ENCODE results near the gene ASPSCR1.

Gene ASPSCR1

DNA sequence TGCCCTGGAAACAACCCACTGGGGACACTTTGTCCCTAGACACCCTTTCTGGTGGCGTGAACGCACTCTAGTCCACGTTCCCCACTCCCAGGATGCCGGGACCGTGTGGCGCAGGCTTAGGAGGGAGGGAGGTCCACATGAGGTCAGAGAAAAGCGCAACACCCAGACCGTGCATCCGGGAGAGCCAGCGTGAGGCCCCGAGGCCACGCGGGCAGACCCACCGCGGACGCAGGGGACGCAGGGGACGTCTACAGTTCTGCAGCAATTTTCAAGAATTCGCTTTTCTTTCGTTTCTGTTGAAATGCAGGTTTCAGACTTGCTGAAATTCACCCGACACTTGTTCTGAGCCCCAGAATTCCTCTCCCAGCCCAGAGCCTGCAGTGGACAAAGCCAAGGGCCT is 69.5 kb downstream of the ASPSCR1 start:
- no peak overlapping the region for H3K4me3 ChIP-seq (ENCODE audit: low read length in 2 of 2)
- no peak overlapping the region for H3K27ac ChIP-seq (ENCODE audit: low read depth in 2 of 2, low read length in 2 of 2)
- H3K9ac ChIP-seq (ENCODE audit: low read depth in 1 of 2, low read length in 2 of 2) = no peak overlapping the region
- H3K36me3 ChIP-seq (ENCODE audit: control insufficient read depth in 2 of 2, insufficient read depth in 2 of 2, low read length in 2 of 2) = peaks cover 3 to 8% of the 10 kb centered on the region in 2 donors
- no peaks in the 10 kb centered on the region for H3K9me3 ChIP-seq (ENCODE audit: control insufficient read depth in 2 of 2, low read length in 2 of 2)
- no peaks in the 10 kb centered on the region for H3K27me3 ChIP-seq (ENCODE audit: control insufficient read depth in 2 of 2, insufficient read depth in 2 of 2, low read length in 2 of 2)
- H3K4me1 ChIP-seq (ENCODE audit: control insufficient read depth in 2 of 2, insufficient read depth in 2 of 2, low read length in 2 of 2) = peaks cover 4 to 6% of the 10 kb centered on the region in 2 donors

DNA sequence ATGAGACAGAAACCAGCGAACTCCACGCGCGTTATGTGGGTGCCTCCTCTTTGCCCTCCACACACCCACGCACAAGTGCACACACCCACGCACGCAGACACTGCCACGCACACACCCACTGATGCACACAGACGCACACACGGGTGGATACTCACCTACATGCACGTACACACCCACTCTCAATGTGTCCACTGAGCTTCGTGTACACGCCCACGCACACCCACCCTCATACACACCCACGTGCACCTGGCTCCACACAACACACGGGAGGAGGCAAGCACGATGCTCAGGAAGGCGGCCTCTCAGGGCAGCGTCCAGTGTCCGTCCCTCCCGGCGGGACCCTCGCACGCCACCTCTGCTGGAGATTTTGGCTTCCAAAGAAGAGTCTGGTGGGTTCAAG is 70.0 kb downstream of the ASPSCR1 start:
- Histone ChIP-seq H3K9ac (ENCODE audit: low read depth in 1 of 2, low read length in 2 of 2) (no peak overlapping the region), H3K9me3 (ENCODE audit: control insufficient read depth in 2 of 2, low read length in 2 of 2) (no peaks in the 10 kb centered on the region), H3K27me3 (ENCODE audit: control insufficient read depth in 2 of 2, insufficient read depth in 2 of 2, low read length in 2 of 2) (no peaks in the 10 kb centered on the region), H3K4me1 (ENCODE audit: control insufficient read depth in 2 of 2, insufficient read depth in 2 of 2, low read length in 2 of 2) (peaks cover 5 to 8% of the 10 kb centered on the region in 2 donors), H3K27ac (ENCODE audit: low read depth in 2 of 2, low read length in 2 of 2) (no peak overlapping the region), H3K36me3 (ENCODE audit: control insufficient read depth in 2 of 2, insufficient read depth in 2 of 2, low read length in 2 of 2) (peaks cover 3 to 8% of the 10 kb centered on the region in 2 donors), H3K4me3 (ENCODE audit: low read length in 2 of 2) (no peak overlapping the region)

DNA sequence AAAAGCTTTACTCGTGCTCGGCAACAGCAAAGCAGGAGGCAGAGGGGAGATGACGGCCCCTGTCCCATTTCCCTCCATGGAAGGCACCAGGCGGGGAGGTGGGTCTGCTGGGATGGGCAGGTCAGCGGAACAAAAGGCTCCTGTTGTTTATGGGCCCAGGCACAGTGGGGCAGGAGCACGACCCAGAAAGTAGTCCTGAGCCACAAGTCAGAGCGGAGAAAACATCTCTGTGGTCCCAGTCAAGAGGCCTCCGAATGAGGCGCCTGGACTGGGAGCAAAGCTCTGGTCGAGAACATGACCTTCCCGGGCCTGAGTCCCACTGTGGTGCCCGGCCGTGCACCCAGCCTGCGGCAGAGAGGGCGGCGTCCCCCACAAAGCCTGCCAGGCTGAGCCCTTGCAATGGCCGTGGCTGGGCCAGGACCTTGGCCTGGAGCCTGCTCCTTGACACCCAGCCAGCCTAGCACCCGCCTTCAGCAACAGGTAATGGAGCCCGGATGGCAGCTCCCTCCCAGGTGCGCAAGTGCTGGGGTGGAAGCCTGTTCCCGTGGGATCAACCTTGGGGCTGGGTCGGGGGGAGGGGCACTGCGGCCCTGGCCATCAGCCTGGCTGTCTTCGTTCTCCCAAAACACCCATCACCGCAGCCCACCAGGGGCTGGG is 70.6 kb downstream of the ASPSCR1 start:
- H3K36me3 ChIP-seq (ENCODE audit: control insufficient read depth in 2 of 2, insufficient read depth in 2 of 2, low read length in 2 of 2) = peaks cover 3 to 8% of the 10 kb centered on the region in 2 donors
- no peak overlapping the region for H3K4me3 ChIP-seq (ENCODE audit: low read length in 2 of 2)
- no peaks in the 10 kb centered on the region for H3K27me3 ChIP-seq (ENCODE audit: control insufficient read depth in 2 of 2, insufficient read depth in 2 of 2, low read length in 2 of 2)
- H3K9ac ChIP-seq (ENCODE audit: low read depth in 1 of 2, low read length in 2 of 2) = no peak overlapping the region
- H3K27ac ChIP-seq (ENCODE audit: low read depth in 2 of 2, low read length in 2 of 2) = no peak overlapping the region
- peaks cover 12 to 15% of the 10 kb centered on the region in 2 donors for H3K4me1 ChIP-seq (ENCODE audit: control insufficient read depth in 2 of 2, insufficient read depth in 2 of 2, low read length in 2 of 2)
- H3K9me3 ChIP-seq (ENCODE audit: control insufficient read depth in 2 of 2, low read length in 2 of 2) = no peaks in the 10 kb centered on the region

DNA sequence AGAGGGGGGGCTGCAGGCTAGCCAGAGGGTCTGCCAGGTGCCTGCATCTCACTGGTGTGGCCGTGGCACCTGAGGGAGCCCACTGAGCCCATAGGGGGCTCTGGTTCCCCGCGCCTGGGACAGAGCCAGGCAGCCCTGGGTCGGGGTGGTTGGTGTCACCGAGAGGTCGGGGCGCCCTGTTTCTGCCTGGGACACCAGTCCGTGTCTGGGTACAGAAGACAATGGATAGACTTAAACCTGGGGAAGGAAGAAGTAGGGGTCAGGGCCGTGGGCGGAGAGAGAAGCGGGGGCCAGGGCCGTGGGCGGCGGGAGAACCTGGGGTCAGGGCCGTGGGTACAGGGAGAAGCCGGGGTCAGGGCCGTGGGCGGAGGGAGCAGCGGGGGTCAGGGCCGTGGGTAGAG is 71.1 kb downstream of the ASPSCR1 start:
- Histone ChIP-seq H3K4me3 (ENCODE audit: low read length in 2 of 2) (no peak overlapping the region), H3K27ac (ENCODE audit: low read depth in 2 of 2, low read length in 2 of 2) (no peak overlapping the region), H3K9ac (ENCODE audit: low read depth in 1 of 2, low read length in 2 of 2) (no peak overlapping the region), H3K4me1 (ENCODE audit: control insufficient read depth in 2 of 2, insufficient read depth in 2 of 2, low read length in 2 of 2) (peaks cover 14 to 20% of the 10 kb centered on the region in 2 donors), H3K27me3 (ENCODE audit: control insufficient read depth in 2 of 2, insufficient read depth in 2 of 2, low read length in 2 of 2) (no peaks in the 10 kb centered on the region), H3K36me3 (ENCODE audit: control insufficient read depth in 2 of 2, insufficient read depth in 2 of 2, low read length in 2 of 2) (peaks cover 3 to 8% of the 10 kb centered on the region in 2 donors), H3K9me3 (ENCODE audit: control insufficient read depth in 2 of 2, low read length in 2 of 2) (no peaks in the 10 kb centered on the region)

DNA sequence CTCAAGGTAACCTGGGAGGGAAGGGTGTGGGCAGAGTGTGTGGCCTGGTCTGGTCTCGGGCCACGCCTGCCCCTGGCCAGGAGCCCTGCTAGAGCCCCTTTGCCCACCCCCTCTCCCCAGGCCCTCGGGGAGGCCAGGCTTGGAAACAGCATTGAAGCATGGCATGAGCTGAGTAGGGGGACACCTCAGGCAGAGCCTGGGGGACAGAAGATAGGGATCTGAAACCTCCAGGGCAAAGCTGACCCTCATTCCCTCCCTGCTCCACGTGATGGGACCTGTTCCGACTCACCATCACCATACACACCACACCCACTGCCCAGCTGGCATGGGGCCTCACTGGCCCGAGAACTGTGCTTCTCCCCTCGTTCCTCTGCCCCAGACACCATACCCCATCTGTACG is 71.7 kb downstream of the ASPSCR1 start:
- H3K9me3 ChIP-seq (ENCODE audit: control insufficient read depth in 2 of 2, low read length in 2 of 2) = no peaks in the 10 kb centered on the region
- no peak overlapping the region for H3K27ac ChIP-seq (ENCODE audit: low read depth in 2 of 2, low read length in 2 of 2)
- no peak overlapping the region for H3K4me3 ChIP-seq (ENCODE audit: low read length in 2 of 2)
- H3K4me1 ChIP-seq (ENCODE audit: control insufficient read depth in 2 of 2, insufficient read depth in 2 of 2, low read length in 2 of 2) = peaks cover 14 to 20% of the 10 kb centered on the region in 2 donors
- peaks cover 6 to 12% of the 10 kb centered on the region in 2 donors for H3K36me3 ChIP-seq (ENCODE audit: control insufficient read depth in 2 of 2, insufficient read depth in 2 of 2, low read length in 2 of 2)
- no peak overlapping the region for H3K9ac ChIP-seq (ENCODE audit: low read depth in 1 of 2, low read length in 2 of 2)
- H3K27me3 ChIP-seq (ENCODE audit: control insufficient read depth in 2 of 2, insufficient read depth in 2 of 2, low read length in 2 of 2) = no peaks in the 10 kb centered on the region

DNA sequence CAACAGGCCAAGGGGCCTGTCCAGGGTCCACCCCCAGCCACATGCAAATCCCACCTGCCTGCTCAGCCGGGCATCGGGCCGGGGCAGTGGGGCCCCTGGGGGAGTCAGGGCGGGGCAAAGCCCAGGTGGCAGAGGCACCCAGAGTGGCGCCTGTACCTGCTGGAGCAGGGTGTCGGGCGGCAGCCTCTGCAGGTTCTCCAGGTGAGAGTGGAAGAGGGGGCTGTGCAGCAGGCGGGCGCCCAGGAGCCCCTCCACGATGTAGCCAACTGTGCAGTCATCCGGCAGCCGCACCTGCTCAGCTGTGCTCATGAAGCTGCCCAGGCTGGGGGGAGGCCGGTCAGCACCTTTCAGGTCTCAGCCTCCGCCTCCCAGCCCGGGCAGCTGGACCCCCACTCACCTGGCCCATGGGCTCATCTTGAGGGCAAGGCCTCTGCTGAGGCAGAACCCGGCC is 72.1 kb downstream of the ASPSCR1 start:
- Histone ChIP-seq H3K9ac (ENCODE audit: low read depth in 1 of 2, low read length in 2 of 2) (no peak overlapping the region), H3K27ac (ENCODE audit: low read depth in 2 of 2, low read length in 2 of 2) (no peak overlapping the region), H3K27me3 (ENCODE audit: control insufficient read depth in 2 of 2, insufficient read depth in 2 of 2, low read length in 2 of 2) (no peaks in the 10 kb centered on the region), H3K36me3 (ENCODE audit: control insufficient read depth in 2 of 2, insufficient read depth in 2 of 2, low read length in 2 of 2) (peaks cover 10 to 15% of the 10 kb centered on the region in 2 donors), H3K4me3 (ENCODE audit: low read length in 2 of 2) (no peak overlapping the region), H3K4me1 (ENCODE audit: control insufficient read depth in 2 of 2, insufficient read depth in 2 of 2, low read length in 2 of 2) (peaks cover 14 to 20% of the 10 kb centered on the region in 2 donors), H3K9me3 (ENCODE audit: control insufficient read depth in 2 of 2, low read length in 2 of 2) (no peaks in the 10 kb centered on the region)

DNA sequence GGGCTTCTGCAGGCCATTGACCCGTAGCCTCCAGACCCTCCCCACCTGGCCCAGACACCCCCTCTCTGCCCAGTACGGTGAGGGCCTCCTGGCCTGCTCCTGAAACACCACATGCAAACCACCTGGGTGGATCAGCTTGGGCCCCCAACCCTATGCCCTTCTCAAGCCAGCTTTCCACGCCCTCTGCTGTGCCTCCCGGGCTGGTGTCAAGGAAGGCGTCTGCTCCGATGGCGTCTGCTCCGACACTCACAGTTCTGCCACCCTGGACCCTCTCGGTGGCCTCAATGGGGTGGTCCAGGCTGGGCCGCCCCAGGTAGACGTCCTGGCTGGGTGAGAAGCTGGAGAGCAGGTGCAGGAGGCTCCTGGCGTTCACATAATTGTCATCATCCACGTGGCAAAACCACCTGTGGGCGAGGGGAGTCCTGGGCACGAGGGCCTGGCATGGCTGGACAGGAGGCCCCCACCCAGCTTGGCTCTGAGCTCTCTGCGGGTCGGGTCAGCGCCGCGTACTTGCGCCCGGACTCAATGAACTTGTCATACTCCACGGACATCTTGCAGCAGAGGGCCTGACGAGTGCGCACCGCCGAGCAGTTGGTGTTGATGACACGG is 72.8 kb downstream of the ASPSCR1 start:
- no peaks in the 10 kb centered on the region for H3K9me3 ChIP-seq (ENCODE audit: control insufficient read depth in 2 of 2, low read length in 2 of 2)
- H3K27me3 ChIP-seq (ENCODE audit: control insufficient read depth in 2 of 2, insufficient read depth in 2 of 2, low read length in 2 of 2) = no peaks in the 10 kb centered on the region
- peaks cover 14 to 20% of the 10 kb centered on the region in 2 donors for H3K4me1 ChIP-seq (ENCODE audit: control insufficient read depth in 2 of 2, insufficient read depth in 2 of 2, low read length in 2 of 2)
- no peak overlapping the region for H3K27ac ChIP-seq (ENCODE audit: low read depth in 2 of 2, low read length in 2 of 2)
- peak overlapping the region; percentile 85 for H3K4me3 ChIP-seq (ENCODE audit: low read length in 2 of 2)
- peak overlapping the region in 1 of 2 donors; percentile 66 for H3K9ac ChIP-seq (ENCODE audit: low read depth in 1 of 2, low read length in 2 of 2)
- peaks cover 17 to 22% of the 10 kb centered on the region in 2 donors for H3K36me3 ChIP-seq (ENCODE audit: control insufficient read depth in 2 of 2, insufficient read depth in 2 of 2, low read length in 2 of 2)

DNA sequence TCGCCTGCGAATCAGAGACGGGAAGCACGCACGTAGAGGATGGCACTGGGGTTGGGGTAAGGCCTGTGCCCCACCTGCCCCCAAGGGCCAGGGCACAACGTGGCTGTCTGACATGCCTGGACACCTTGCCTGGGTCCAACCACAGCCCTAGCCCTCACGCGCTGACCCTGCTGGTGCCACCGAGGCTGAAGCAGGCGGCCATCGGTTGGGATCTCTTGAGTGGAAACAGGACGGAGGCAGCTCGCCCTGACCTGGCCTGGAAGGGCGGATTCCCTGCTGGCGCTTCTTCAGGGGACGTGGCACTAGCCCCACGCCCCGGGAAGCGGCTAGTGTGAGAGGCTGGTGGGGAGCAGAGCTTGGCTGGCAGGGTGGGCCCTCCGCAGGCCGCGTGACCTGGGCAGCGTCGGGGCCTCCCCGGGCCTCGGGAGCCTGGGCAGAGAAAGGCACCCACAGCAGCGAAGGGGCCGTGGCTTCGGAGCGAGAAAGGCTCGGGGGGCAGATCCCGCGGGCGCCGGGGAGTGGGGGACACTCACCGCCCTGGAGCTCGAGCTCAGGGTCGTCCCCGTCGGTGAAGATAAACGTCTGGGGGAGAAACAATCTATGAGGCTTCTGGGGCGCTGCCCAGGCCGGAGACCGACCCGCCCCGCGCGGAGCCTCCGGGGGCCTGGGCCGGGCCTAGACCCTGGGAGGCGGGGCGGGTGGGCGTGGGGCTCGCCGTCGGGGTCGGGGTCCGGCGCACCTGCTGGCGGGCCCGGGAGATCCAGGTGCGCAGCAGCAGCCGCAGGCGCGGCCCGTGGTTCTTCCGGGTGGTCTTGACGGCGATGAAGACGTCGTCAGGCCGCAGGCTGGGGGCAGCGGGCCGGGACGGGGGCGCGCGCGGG is 73.6 kb downstream of the ASPSCR1 start:
- peak overlapping the region; percentile 41 to 66 for H3K9ac ChIP-seq (ENCODE audit: low read depth in 1 of 2, low read length in 2 of 2)
- H3K36me3 ChIP-seq (ENCODE audit: control insufficient read depth in 2 of 2, insufficient read depth in 2 of 2, low read length in 2 of 2) = peaks cover 22 to 26% of the 10 kb centered on the region in 2 donors
- H3K4me1 ChIP-seq (ENCODE audit: control insufficient read depth in 2 of 2, insufficient read depth in 2 of 2, low read length in 2 of 2) = peaks cover 14 to 20% of the 10 kb centered on the region in 2 donors
- H3K4me3 ChIP-seq (ENCODE audit: low read length in 2 of 2) = peak overlapping the region; percentile 85
- H3K9me3 ChIP-seq (ENCODE audit: control insufficient read depth in 2 of 2, low read length in 2 of 2) = no peaks in the 10 kb centered on the region
- no peak overlapping the region for H3K27ac ChIP-seq (ENCODE audit: low read depth in 2 of 2, low read length in 2 of 2)
- H3K27me3 ChIP-seq (ENCODE audit: control insufficient read depth in 2 of 2, insufficient read depth in 2 of 2, low read length in 2 of 2) = no peaks in the 10 kb centered on the region

DNA sequence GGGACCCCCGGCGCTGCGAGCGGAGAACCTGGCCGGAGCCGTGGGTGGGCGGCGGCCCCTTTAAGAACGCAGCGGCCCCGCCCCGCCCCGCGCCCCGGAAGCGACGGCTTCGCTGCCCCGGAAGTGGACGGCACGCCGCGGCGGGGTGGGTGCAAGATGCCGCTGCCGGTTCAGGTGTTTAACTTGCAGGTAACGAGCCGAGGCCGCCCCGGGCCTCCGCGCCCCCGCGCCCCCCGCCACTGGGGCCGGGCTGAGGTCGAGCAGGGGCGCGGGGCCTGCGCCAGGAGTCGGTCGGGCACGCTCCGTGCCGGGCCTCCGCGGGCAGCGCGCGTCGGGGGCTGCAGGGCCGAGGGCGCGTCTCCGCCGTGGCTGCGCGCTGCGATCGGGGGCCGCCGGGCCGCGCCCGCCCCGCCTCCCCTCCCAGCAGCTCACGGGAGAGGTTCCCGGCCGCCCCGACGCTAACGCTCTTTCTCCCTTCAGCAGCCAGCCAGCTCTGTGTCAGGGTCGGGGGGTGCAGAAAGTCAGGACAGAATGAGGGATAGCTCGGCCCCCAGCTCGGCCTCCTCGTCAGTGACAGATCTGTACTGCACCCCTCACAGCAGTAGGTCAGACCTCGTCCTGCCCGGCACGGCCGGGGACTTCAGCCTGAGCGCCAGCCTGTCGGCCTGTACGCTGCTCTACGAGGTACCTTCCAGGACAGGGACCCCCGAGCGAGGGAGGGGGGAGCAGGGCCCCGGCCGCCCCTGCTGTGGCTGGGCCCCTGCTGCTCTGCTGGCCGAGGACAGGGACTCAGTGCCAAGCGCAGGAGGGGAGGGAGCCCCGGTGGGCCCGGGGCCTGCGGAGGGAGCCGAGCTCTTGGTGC is 74.6 kb downstream of the ASPSCR1 start, which contains the start of the genes GPS1 and RFNG:
Gene GPS1 (plus strand): TSS at position 123 of the 862 bp plus-strand sequence. CDS start 34 bp downstream, at position 157.
Gene RFNG (minus strand): TSS at position 36 of the 862 bp plus-strand sequence. CDS start 45 bp downstream, outside the sequence.
- no peaks in the 10 kb centered on the region for H3K27me3 ChIP-seq (ENCODE audit: control insufficient read depth in 2 of 2, insufficient read depth in 2 of 2, low read length in 2 of 2)
- no peaks in the 10 kb centered on the region for H3K9me3 ChIP-seq (ENCODE audit: control insufficient read depth in 2 of 2, low read length in 2 of 2)
- peak within 1 kb of the TSS; percentile 85 for H3K4me3 ChIP-seq (ENCODE audit: low read length in 2 of 2)
- no peak within 1 kb of the TSS for H3K27ac ChIP-seq (ENCODE audit: low read depth in 2 of 2, low read length in 2 of 2)
- H3K4me1 ChIP-seq (ENCODE audit: control insufficient read depth in 2 of 2, insufficient read depth in 2 of 2, low read length in 2 of 2) = peaks cover 14 to 20% of the 10 kb centered on the region in 2 donors
- H3K9ac ChIP-seq (ENCODE audit: low read depth in 1 of 2, low read length in 2 of 2) = peak within 1 kb of the TSS; percentile 66 to 72
- H3K36me3 ChIP-seq (ENCODE audit: control insufficient read depth in 2 of 2, insufficient read depth in 2 of 2, low read length in 2 of 2) = peaks cover 30% of the 10 kb centered on the region in 2 donors

Data from mucosa of rectum (tissue), 2 donors.